Measurements from ENCODE around the gene VAT1L.

VAT1L gene

GRCh38 chr16:77782694-77783093 lies 5.7 kb upstream of the VAT1L start:
- DNase-seq: no peak

GRCh38 chr16:77784441-77785372 lies 3.7 kb upstream of the VAT1L start:
- DNase-seq: no peak

- no peak for DNase-seq
Observed at GRCh38 chr16:77785373-77785764, 3.0 kb upstream of the VAT1L start.

GRCh38 chr16:77786186-77786847 lies 2.0 kb upstream of the VAT1L start:
- no peak for DNase-seq

GRCh38 chr16:77787452-77787851 lies 912 bp upstream of the VAT1L start:
- DNase-seq: no peak

- peak in 2 of 14 donors; percentile 2 to 35 for DNase-seq
Observed at GRCh38 chr16:77789085-77790008, 983 bp downstream of the VAT1L start.

GRCh38 chr16:77790009-77790372 lies 1.6 kb downstream of the VAT1L start:
- peak in 1 of 14 donors; percentile 15 for DNase-seq

GRCh38 chr16:77790912-77791311 lies 2.5 kb downstream of the VAT1L start:
- DNase-seq: peak in 1 of 14 donors; percentile 16

GRCh38 chr16:77793417-77793816 lies 5.1 kb downstream of the VAT1L start:
- DNase-seq: no peak

GRCh38 chr16:77794586-77794985 lies 6.2 kb downstream of the VAT1L start:
- no peak for DNase-seq

- no peak for DNase-seq
Observed at GRCh38 chr16:77801817-77802216, 13.5 kb downstream of the VAT1L start.

- DNase-seq: peak in 1 of 14 donors; percentile 64
Observed at GRCh38 chr16:77805398-77805797, 17.0 kb downstream of the VAT1L start.

- no peak for DNase-seq
Observed at GRCh38 chr16:77807021-77807420, 18.7 kb downstream of the VAT1L start.

- no peak for DNase-seq
Observed at GRCh38 chr16:77812856-77813500, 24.6 kb downstream of the VAT1L start.

GRCh38 chr16:77816293-77816692 lies 27.9 kb downstream of the VAT1L start:
- DNase-seq: no peak

- no peak for DNase-seq
Observed at GRCh38 chr16:77820340-77820739, 32.0 kb downstream of the VAT1L start.

GRCh38 chr16:77822661-77823060 lies 34.3 kb downstream of the VAT1L start:
- no peak for DNase-seq

- no peak for DNase-seq
Observed at GRCh38 chr16:77823067-77823466, 34.7 kb downstream of the VAT1L start.

- DNase-seq: no peak
Observed at GRCh38 chr16:77825196-77825595, 36.8 kb downstream of the VAT1L start.

GRCh38 chr16:77827032-77827431 lies 38.7 kb downstream of the VAT1L start:
- no peak for DNase-seq

GRCh38 chr16:77833921-77834634 lies 45.7 kb downstream of the VAT1L start:
- peak in 1 of 14 donors; percentile 1 for DNase-seq
